DOHH2 (cell line): Measurements from ENCODE around the gene SHPK.
"Not testable (repeated sequence)": the region's sequence is repeated elsewhere in the genome, so short reads cannot be mapped to it uniquely, and the experiment has no call there.

ENCODE experiments used
- H3F3A ChIP-seq: fragments of 200-600 bp; sonication (generic), shearing (Covaris generic); 2 replicates; pipeline ENCODE4 v1.6.0; 2016; ENCODE audit warnings: antibody characterized with exemption, mild to moderate bottlenecking; ENCODE audit not compliant: control insufficient read depth, insufficient read depth
- H3K27ac ChIP-seq: fragments of 200-600 bp; sonication (generic); 2 replicates; pipeline ENCODE4 v1.5.1; 2014; ENCODE audit warnings: low read depth, mild to moderate bottlenecking, low read length, moderate library complexity
- H3K27me3 ChIP-seq: fragments of 200-600 bp; sonication (generic); 2 replicates; pipeline ENCODE4 v1.6.1; 2014; ENCODE audit warnings: mild to moderate bottlenecking, low read length, mixed read lengths; ENCODE audit not compliant: control insufficient read depth
- H3K36me3 ChIP-seq: fragments of 200-600 bp; sonication (generic); 2 replicates; pipeline ENCODE4 v1.6.1; 2014; ENCODE audit warnings: mild to moderate bottlenecking, low read length, moderate library complexity, mixed read lengths; ENCODE audit not compliant: control insufficient read depth
- H3K4me1 ChIP-seq: fragments of 200-600 bp; sonication (generic); 2 replicates; pipeline ENCODE4 v1.6.1; 2014; ENCODE audit warnings: mild to moderate bottlenecking, low read length, mixed read lengths; ENCODE audit not compliant: control insufficient read depth
- H3K4me2 ChIP-seq: fragments of 200-600 bp; sonication (generic); 2 replicates; pipeline ENCODE4 v1.6.0; 2014; ENCODE audit warnings: mild to moderate bottlenecking, low read length, moderate library complexity
- H3K4me3 ChIP-seq: fragments of 200-600 bp; sonication (generic); 2 replicates; pipeline ENCODE4 v1.5.1; 2014; ENCODE audit warnings: mild to moderate bottlenecking, low read length, mixed read lengths
- H3K79me2 ChIP-seq: fragments of 200-600 bp; sonication (generic); 2 replicates; pipeline ENCODE4 v1.6.1; 2014; ENCODE audit warnings: mild to moderate bottlenecking, low read length, mixed read lengths; ENCODE audit not compliant: control insufficient read depth
- H3K9me2 ChIP-seq: fragments of 200-600 bp; sonication (generic); replicated peaks from 2 replicates; pipeline ENCODE4 v1.6.1; 2014; ENCODE audit warnings: mild to moderate bottlenecking, low read length, mixed read lengths; ENCODE audit not compliant: control insufficient read depth
- H3K9me3 ChIP-seq: fragments of 200-600 bp; sonication (generic); 2 replicates; pipeline ENCODE4 v1.6.1; 2014; ENCODE audit warnings: antibody characterized with exemption, low read length, mixed read lengths; ENCODE audit not compliant: control insufficient read depth, insufficient read depth
- H4K20me1 ChIP-seq: fragments of 200-600 bp; sonication (generic); 2 replicates; pipeline ENCODE4 v1.6.0; 2014; ENCODE audit warnings: low read depth, mild to moderate bottlenecking, antibody characterized with exemption, low read length, moderate library complexity; ENCODE audit not compliant: control insufficient read depth, insufficient read depth
- CTCF ChIP-seq: fragments of 200-600 bp; sonication (generic); IDR thresholded peaks from one replicate; pipeline ENCODE4 v1.5.1; 2014; ENCODE audit warnings: antibody characterized with exemption, mild to moderate bottlenecking, low read depth, low read length; ENCODE audit not compliant: poor library complexity, severe bottlenecking
- EZH2phosphoT487 ChIP-seq: fragments of 200-600 bp; sonication (generic); IDR thresholded peaks from 2 replicates; pipeline ENCODE4 v1.6.1; 2017; ENCODE audit warnings: borderline replicate concordance, mild to moderate bottlenecking, antibody characterized with exemption, low read length, moderate library complexity, mixed read lengths

Gene SHPK

DNA sequence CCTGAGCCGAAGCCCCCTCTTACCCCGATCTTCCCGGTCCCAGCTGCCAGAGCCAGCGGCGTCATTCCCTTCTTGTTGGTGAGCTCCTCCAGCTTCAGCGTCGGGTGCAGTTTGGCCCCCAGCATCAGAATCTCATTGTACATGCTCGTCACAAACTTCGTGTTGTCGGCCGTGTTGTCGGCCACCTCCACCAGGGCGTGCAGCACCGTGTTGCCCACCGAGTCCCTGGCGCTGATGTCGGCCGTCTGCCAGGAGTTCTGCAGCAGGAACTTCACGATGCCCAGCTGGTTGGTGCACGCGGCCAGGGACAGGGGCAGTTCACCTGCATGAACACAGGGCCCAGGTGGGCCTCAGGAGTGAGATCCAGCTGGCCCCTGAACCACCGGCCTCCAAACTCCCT, 46.3 kb downstream of the SHPK start:
- Histone ChIP-seq H3K79me2 (no peaks in the 10 kb centered on the region), H3F3A (no peaks in the 10 kb centered on the region), H3K27ac (no peak overlapping the region), H3K4me1 (peaks cover 10% of the 10 kb centered on the region), H4K20me1 (no peaks in the 10 kb centered on the region), H3K27me3 (no peaks in the 10 kb centered on the region), H3K4me2 (no peak overlapping the region), H3K9me3 (no peaks in the 10 kb centered on the region), H3K4me3 (no peak overlapping the region), H3K36me3 (no peaks in the 10 kb centered on the region), H3K9me2 (no peaks in the 10 kb centered on the region)
- TF ChIP-seq EZH2phosphoT487 (no peak), CTCF (no peak)

GRCh38 chr17:3585826-3586225, 50.2 kb downstream of the SHPK start:
- Histone ChIP-seq H3K4me1 (peaks cover 10% of the 10 kb centered on the region), H3K79me2 (no peaks in the 10 kb centered on the region), H3K27ac (no peak overlapping the region), H3K9me2 (no peaks in the 10 kb centered on the region), H4K20me1 (no peaks in the 10 kb centered on the region), H3K4me2 (no peak overlapping the region), H3K9me3 (no peaks in the 10 kb centered on the region), H3F3A (no peaks in the 10 kb centered on the region), H3K4me3 (no peak overlapping the region), H3K36me3 (no peaks in the 10 kb centered on the region), H3K27me3 (no peaks in the 10 kb centered on the region)
- no peak for TF ChIP-seq CTCF
- TF ChIP-seq EZH2phosphoT487, result no peak

- H3K4me2 ChIP-seq, result no peak overlapping the region
- TF ChIP-seq EZH2phosphoT487 (no peak), CTCF (no peak)
- no peaks in the 10 kb centered on the region for H3K79me2 ChIP-seq
- H3F3A ChIP-seq, result no peaks in the 10 kb centered on the region
- no peak overlapping the region for H3K27ac ChIP-seq
- H3K4me1 ChIP-seq, result no peaks in the 10 kb centered on the region
- no peaks in the 10 kb centered on the region for H3K27me3 ChIP-seq
- H3K36me3 ChIP-seq, result no peaks in the 10 kb centered on the region
- H4K20me1 ChIP-seq, result no peaks in the 10 kb centered on the region
- H3K4me3 ChIP-seq, result no peak overlapping the region
- H3K9me3 ChIP-seq, result no peaks in the 10 kb centered on the region
- H3K9me2 ChIP-seq, result no peaks in the 10 kb centered on the region
These were observed 52.6 kb downstream of the SHPK start for GRCh38 chr17:3583456-3583855.

GRCh38 chr17:3582915-3583314, 53.1 kb downstream of the SHPK start:
- no peaks in the 10 kb centered on the region for H3F3A ChIP-seq
- H3K4me3 ChIP-seq, result no peak overlapping the region
- H3K27me3 ChIP-seq, result no peaks in the 10 kb centered on the region
- no peaks in the 10 kb centered on the region for H3K9me2 ChIP-seq
- no peak overlapping the region for H3K27ac ChIP-seq
- H3K36me3 ChIP-seq, result no peaks in the 10 kb centered on the region
- TF ChIP-seq EZH2phosphoT487 (no peak), CTCF (no peak)
- H4K20me1 ChIP-seq, result no peaks in the 10 kb centered on the region
- H3K9me3 ChIP-seq, result no peaks in the 10 kb centered on the region
- no peak overlapping the region for H3K4me2 ChIP-seq
- no peaks in the 10 kb centered on the region for H3K79me2 ChIP-seq
- H3K4me1 ChIP-seq, result no peaks in the 10 kb centered on the region

- not testable (repeated sequence) for H3K79me2 ChIP-seq, H4K20me1 ChIP-seq, H3F3A ChIP-seq, H3K4me3 ChIP-seq, H3K27me3 ChIP-seq, H3K4me1 ChIP-seq, H3K36me3 ChIP-seq, H3K9me3 ChIP-seq, H3K4me2 ChIP-seq, H3K27ac ChIP-seq, H3K9me2 ChIP-seq
These were observed 57.4 kb downstream of the SHPK start for GRCh38 chr17:3578667-3579066.
